ENCODE data around the gene EXOC1.
"Not testable (repeated sequence)": the region's sequence is repeated elsewhere in the genome, so short reads cannot be mapped to it uniquely, and the experiment has no call there.

EXOC1 gene

DNA sequence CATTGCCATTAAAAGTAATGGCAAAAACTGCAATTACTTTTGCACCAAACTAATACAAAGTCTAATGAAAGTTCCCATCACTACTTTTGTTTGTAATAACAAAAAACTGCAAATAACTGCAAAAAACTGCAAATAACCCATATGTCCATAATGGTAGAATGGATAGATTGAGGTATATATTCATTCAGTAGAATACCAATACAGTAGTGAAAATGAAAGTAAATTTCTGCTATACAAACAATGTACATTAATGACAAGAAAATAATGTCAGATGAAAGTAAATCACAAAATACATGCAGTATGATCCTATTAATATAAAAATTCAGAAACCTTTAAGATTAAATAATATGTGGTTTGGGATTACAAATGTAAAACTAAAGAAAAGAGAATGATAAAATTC, 54.0 kb downstream of the EXOC1 start:
- FAIRE-seq: peak; percentile 50

DNA sequence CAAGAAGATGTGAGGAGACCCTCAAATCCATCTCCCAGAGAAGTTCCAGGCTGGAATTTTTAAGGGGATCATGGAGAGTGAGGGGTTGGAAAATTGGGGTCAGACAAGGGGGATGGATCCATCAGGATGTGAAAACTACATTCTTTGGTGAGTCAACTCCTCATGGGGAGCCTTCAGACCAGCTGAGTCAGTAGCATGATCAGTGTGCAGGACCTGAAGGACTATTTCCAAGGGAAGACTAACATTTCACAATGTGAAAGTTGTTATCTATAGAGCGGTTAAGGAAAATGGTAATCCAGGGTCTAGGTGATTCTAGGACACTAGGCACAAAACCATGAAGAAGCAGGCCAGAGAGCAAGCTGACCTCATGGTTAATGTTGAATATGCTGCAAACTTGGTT, 56.7 kb downstream of the EXOC1 start:
- no peak for FAIRE-seq

DNA sequence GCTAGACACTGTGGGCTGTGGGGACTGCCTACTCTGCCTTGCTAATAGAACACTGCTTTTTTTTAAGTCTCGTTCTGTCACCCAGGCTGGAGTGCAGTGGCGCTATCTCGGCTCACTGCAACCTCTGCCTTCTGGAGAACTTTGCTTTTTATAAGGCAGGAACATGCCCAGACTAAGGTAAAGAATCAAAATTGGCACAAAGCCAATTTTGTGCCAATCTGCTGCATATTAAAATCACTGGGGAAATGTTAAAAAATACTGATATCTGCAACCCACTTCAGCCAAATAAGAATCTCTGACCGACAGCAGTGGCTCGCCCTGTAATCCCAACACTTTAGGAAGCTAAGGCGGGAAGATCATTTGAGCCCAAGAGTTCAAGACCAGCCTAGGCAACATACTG, 58.8 kb downstream of the EXOC1 start:
- no peak for FAIRE-seq

DNA sequence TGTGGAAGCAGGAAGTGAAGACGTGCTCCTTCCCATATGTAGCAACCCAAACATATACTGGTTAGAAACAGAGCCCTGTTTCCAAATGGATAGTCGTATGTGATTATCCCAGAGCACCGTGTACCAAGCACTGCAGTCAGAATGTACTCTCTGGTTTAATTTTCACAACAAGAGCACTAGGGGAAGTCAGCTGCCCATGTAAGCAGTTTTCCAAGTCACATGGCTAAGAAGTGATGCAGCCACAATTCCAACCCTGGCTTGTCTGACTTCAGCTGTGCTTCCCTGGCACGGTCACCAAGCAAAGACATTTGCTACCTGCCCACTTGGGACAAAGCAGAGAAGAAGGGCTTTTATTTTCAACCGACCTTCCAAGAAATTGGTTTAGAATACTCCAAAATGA, 67.1 kb downstream of the EXOC1 start:
- FAIRE-seq: no peak

DNA sequence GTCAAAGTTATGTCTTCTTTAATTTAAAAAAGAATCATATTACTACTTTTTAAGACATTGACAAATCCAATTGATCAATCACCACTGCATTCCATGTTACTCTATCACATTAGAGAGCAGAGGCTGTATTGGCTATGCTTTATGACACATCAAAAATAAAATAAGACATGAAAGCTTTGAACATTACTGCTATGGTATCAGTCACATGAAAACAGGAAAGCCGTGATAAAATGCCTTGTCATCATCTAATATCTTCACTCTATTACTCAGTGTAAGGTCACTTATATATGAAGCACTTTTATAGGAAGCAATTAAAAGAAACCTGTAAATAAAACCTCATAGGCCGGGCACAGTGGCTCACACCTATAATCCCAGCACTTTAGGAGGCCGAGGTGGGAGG, 67.6 kb downstream of the EXOC1 start:
- FAIRE-seq: no peak

DNA sequence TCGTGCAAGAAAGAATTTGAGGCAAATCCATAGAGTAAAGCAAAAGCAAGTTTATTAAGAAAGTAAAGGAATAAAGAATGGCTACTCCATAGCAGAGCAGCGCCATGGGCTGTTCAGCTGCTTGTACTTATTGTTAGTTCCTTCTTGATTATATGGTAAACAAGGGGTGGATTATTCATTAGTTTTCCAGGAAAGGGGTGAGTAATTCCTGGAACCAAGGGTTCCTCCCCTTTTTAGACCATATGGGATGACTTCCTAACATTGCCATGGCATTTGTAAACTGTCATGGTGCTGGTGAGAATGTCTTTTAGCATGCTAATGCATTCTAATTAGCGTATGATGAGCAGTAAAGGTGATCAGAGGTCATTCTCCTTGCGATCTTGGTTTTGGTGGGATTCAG, 71.8 kb downstream of the EXOC1 start:
- FAIRE-seq: no peak

DNA sequence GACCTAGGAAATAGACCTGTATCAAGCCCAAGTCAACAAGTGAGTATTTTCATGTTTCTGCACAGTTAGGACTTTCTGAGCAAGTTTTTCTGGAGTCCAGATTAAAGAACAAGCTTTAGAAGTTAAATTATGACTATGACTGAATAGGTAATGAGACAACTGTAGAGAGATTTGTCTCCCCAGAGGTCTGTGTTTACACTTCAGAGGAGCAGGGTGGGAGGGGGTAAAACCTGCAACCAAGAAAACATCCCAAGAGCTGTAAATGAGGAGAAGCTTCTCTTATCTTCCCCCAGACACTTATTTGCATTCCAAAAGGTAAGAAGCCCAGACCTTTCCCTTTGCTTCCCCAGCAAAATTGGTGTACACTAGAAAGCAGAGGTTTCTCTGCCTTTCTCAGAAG, 73.2 kb downstream of the EXOC1 start:
- no peak for FAIRE-seq

DNA sequence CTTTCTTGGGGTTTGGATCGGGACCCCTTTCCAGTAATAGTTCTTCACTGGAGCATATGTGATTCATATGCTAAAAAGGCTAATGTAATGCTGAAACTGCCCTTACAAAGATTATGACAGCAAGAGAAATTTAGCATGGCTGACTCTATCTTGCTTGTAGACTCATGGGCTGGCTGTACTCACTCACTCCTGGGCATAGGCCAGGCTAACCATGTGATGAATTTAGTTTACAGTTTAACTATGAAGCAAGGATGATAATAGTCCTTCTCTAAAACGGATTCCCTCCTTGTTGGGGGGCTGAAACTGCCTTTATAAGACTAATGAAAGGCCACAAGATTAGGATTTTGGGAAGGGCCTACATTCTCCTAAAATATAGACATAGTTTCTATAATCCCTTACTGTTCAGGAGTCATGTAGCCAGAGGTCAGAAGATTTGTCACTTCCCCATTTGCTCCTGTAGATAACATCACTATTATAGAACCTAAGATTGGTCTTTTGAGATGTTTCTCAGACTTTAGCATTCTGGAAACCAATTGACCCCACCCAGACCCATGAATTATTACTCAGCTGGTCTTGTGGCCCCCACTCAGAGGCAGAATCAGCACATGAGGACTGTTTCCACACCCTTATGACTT, 74.5 kb downstream of the EXOC1 start:
- FAIRE-seq: no peak

DNA sequence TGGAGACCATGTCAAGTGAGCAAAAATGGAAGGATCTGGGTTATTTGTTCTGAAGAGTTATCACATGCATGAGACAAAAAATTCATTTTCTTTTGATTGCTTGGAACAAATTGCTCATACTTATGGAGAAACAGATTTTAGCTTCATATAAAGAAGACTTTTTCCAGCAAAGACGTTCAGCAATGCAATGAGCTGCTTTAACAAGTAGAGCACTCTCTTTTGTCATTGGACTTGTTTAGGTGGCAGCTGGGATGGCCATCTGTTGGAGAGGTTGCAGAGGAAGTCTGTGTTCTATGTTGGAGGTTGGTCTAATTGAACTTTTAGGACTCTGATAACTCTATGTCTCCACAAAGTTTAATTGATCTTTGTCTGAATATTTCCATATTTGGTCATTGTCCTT, 75.4 kb downstream of the EXOC1 start:
- no peak for FAIRE-seq

DNA sequence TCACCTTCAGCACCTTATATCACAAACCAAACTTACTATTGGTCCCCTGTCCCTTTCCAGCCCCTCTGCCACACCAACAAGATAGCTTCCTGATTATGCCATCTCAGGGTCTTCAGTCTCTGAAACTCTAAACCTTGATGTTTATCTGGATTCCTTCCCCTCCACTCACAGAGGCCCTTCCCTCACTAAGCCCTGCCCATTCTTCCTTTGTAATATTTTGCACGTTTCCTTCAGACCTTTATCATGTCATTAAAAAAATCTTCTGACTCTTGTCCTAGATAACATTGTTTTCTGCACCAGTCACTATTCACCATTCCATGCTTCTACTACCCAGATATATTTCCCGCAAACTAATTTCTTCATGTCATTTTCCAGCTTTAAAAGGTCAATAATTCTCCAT, 77.6 kb downstream of the EXOC1 start:
- FAIRE-seq: no peak

DNA sequence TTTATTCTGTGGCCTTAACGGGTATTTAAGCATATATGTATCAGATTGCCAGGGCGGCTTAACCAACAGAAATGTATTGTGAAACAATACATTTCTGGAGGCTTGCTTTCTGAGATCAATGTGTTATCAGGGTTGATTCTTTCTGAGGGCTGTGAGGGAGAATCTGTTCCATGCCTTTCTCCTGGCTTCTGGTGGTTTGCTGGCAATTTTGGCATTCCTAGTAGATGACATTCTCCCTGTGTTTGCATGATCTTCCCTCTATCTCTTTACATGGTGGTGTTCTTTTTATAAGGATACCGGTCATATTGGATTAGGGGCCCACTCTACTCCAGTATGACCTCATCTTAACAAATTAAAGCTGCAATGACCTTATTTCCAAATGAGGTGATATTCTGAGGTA, 78.4 kb downstream of the EXOC1 start:
- FAIRE-seq: no peak

DNA sequence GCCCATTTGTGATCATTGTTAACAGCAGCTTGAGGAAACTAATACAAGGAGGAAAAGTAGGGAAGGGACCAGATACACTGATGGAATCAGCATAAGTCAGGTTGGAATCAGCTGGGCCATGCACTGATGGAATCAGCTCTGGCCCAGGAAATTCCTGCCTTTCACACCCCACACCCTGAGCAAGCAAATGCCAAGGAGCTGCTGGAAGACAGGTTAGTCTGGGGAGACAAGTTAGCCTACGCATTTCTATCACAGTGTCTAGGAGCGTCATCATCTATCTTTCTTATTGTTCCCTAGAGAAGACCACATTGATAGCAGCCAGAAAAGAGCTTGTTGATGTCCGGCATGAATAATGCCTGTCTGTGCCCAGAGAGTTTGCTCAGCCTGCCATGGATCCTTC, 79.1 kb downstream of the EXOC1 start:
- FAIRE-seq: no peak

DNA sequence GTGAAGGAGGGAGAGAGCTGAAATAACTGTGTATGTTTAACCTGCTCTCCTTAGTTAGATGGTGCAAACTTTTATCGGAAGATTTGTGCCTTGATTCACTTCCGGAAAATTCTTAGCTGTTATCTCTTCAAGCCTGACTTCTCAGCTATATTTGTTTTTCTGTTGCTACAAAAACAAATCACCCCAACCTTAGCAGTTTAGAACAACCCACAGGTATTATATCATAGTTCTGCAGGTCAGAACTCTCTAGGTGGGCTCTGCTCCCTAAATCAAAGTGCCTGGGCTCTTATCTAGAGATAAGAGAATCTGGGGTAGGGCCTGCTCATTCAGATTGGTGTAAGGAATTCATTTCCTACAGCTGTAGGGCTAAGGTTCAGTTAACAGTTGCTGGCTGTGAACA, 80.2 kb downstream of the EXOC1 start:
- no peak for FAIRE-seq

DNA sequence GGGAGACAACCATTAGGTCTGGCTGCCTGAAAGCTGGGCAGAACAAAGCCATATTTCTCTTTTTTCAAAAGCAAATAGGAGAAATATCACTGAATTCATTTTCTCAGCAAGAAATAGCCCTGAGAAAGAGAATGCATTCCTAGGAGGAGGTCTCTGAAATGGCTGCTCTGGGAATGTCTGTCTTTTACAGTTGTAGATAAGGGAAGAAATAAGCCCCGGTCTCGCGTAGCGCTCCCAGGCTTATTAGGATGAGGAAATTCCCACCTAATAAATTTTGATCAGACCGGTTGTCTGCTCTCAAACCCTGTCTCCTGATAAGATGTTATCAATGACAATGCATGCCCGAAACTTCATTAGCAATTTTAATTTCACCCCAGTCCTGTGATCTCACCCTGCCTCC, 82.5 kb downstream of the EXOC1 start:
- FAIRE-seq: not testable (repeated sequence)

DNA sequence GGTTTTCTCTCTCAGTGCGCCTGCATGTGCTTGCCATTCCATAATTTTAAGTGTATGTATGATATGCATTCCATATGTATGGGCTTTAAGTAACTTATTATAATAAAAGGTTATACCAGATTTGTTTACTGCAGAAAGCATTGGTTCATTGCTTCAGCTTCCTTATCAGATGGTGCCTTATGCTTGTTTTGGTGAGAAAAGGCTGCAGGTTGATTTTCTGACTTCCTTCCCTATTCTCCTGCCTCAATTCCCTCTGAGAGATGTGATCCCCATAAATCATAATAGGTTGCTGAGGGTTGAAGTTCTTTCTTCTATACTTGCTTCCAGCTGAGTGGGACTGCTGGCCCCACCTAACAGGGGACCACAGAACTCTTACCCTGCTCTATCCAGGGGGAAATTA, 85.0 kb downstream of the EXOC1 start:
- FAIRE-seq: no peak

DNA sequence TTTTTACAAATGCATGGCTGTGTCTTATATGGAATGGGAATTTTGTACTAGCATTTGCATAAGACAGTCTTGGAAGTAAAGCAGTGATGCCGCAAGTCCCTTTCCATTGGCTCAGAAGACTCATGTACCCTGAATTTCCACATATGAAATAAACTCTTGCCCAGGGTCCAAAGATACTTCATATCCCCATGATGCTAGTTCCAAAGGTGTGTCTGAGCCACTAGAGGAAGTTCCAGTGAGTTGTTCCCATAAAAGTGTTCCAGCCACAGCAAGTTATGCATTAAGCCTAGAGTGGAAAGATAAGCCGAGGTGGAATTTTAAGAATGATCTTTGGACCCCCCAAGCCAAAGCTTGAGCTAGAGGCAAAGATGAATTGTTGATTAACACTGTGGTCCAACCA, 86.0 kb downstream of the EXOC1 start:
- no peak for FAIRE-seq

DNA sequence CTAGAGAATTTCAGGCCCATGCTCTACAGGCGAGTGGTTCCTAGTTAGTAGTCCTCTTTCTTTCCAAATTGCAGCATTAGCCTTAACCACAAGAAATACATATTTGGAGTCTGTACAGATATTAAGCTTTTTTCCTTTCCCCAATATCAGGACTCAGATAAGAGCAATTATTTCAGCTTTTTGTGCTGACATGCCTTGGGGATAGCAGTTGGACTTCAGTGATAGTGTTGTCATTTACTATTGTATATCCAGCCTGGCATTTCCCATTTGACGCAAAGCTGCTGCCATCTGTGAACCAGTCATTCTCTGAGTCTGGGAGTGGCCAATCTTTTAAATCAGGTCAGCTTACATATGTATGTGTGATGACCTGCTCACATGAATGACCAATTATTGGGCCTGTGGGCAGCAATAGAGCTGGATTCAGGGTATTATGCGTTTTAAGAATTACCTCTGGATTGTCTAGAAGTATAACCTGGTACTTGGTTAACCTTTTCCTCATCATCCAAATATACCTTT, 88.5 kb downstream of the EXOC1 start:
- no peak for FAIRE-seq

DNA sequence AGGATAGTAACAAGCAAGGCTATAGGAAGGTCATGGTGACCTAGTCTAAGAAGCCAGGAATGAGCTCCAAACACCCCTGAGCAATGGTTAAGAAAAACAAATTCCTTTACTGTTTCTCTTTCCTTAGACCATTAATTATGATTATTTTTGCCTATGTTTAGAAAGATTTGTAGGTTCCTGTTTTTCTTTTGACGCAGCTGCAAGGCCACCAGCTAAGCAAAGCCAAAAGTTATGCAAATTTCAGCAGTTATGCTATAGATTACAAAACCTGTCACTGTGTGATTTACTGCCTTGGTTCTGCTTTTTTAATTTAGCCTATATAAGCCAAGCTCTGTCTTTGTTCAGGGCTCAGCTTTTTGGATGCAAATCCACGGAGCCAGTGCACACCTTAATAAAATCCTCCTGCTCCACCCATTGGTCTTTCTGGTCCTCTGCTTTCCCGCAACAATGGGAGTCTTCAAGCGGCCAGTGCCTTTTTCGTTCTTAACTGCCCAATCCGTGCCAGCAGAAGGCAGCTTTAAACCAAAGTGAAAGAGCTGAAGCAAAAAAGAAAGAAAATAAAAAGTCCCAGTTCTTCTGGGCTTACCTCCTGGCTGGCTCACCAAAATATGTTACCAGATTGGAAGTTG, 93.9 kb downstream of the EXOC1 start:
- FAIRE-seq: peak; percentile 80

DNA sequence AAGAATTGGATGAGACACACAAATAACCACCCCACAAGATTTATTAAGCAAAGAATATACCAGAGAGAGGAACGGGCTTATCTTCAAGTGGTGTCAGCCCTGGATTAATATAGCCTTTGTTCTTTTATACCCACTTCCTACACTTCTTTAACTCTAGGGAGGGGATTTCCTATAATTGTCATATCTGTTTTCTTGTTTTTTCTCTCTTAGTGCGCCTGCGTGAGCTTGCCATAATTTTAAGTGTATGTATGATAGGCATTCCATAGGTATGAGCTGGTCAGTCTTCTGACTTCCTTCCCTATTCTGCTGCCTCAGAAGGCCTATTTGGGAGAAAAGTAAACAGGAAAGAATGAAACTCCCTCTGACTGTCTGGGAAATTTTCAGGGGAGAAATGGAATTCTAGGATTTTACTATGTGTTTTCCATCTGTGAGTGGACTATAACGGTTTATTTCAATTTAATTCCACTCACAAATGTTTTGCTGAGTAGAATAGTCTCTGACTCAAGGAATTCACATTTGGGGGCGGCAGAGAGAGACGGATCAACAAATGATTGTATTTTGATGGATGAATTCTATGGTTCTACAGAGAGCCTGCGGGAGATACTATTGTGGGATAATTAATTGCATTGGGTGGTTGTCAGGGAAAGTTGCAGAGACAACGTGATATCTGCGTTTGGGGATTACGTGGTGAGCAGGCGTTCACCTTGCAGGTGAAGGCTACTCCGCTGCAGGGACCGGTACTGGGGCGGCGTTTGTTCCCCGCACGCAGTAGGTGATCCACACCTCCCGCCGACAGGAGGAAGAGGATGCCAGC, 94.7 kb downstream of the EXOC1 start:
- FAIRE-seq: peak; percentile 45

DNA sequence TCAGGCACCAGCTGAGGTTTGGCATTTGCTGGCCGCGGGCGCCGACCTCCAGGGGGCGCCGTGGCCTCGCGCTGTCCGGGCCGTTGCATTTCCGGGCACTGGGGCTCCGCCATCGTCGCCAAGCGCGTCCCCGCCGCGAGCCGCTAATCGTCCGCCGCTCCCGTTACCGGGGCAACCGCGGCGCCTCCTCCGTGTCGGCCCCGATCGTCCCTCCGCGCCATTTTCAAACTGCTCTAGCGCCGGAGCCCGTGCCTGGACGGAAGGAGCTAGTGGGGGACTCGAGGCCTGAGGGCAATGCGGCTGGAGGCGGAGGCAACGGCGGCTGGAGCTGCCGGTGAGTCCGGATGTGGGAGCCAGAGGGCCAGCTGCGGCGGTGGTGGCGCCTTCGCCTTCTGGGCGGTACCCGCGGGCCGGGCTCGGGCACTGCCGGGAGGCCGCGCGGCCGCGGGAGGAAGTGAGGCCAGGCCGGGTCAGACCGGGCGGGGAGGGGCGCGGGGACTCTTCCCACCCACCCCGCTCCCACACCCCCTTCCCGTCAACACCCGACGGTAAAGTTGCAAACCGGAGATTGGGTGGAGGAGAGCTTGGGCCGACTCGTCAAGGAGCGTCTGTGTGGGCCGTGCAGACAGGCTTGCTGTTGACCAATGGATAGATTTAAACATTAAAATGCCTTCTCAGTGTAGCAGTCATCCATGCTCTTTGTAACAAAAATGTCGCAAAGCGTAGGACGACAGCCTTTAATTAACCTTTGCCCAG, 95.5 kb downstream of the EXOC1 start, which contains the start of gene CEP135:
TSS of gene CEP135 (plus strand) at position 220 of the 756 bp plus-strand sequence. CDS start 3,186 bp downstream, outside the sequence.
- no peak for FAIRE-seq

DNA sequence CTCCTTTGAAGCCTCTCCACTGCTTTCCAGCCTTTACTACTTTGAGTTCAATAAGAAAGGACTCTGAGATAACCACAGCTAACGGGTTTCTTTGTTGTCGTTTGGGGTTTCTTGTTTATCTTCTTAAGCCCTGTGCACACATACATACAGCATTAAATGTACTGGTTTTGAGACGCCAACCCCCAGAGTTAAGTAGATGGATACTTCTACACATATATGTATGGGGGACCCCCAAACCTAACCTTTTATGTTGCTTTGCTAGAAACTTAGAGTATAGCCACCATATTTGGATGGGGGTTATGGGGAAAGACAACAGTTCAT, 96.0 kb downstream of the EXOC1 start:
- FAIRE-seq: no peak

DNA sequence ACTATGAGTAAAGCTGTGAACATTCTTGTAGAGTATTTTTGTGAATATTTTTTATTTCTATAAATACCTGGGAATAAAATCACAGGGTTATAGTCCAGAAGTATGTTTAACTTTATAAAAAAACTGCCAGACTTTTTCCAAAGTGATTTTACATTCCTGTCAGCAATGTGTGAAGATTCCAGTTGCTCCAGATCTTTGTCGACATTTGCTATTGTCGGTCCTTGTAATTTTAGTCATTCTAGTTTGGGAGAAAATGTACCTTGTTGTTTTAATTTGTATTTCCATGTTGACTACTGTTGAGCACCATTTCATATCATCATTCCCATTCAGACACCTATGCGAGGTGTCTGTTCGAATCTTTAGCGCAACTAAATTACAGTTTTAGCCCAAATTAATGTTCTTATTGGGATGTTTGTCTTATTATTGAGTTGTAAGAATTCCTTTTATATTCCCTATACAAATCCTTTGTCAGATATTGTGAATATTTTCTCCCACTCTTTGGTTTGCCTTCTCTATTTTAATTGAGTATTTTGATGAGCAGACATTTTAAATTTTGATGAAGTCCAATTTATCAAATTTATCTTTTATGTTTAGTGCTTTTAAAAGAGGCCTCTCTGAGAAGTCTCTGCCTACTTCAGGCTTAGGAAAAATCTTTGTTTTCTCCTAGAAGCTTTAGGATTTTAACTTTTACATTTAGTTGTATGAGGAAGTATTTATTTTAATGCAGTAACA, 97.9 kb downstream of the EXOC1 start:
- FAIRE-seq: no peak
